ENCODE data around the gene THUMPD1.

- TF ChIP-seq CTCF (IDR thresholded peaks at IDR 0.05; ENCODE audit: extremely low read depth in 1 of 2, insufficient read depth in 1 of 2, low read depth in 1 of 2, low read length in 2 of 2) (no peak), POLR2A (IDR thresholded peaks at IDR 0.05; ENCODE audit: low read depth, low read length) (no peak), MAX (IDR thresholded peaks at IDR 0.05; ENCODE audit: insufficient read depth, insufficient read length) (no peak), EZH2 (IDR thresholded peaks at IDR 0.05; ENCODE audit: borderline replicate concordance, low read depth, low read length, severe bottlenecking) (no peak), GATA2 (IDR thresholded peaks at IDR 0.05; ENCODE audit: insufficient read depth, insufficient read length, low read depth, low read length) (no peak), MYC (IDR thresholded peaks at IDR 0.05; ENCODE audit: low read depth, low read length) (no peak), POLR2AphosphoS5 (IDR thresholded peaks at IDR 0.05; ENCODE audit: insufficient read depth, low read depth, low read length) (no peak), JUN (IDR thresholded peaks at IDR 0.05; ENCODE audit: borderline replicate concordance, insufficient read depth, insufficient read length, low read depth) (no peak), FOS (IDR thresholded peaks at IDR 0.05; ENCODE audit: borderline replicate concordance, insufficient read depth, low read length) (no peak)
Measured at GRCh38 chr16:20727181-20727580, 14.4 kb downstream of the THUMPD1 start.

Data from endothelial cell of umbilical vein (primary cell).